ENCODE results near the gene CLDND2.

GRCh38 chr19:51399231-51399630, 30.4 kb upstream of the CLDND2 start:
- no peak for TF ChIP-seq POLR2A (IDR thresholded peaks at IDR 0.05)
- TF ChIP-seq, protein P1, sequence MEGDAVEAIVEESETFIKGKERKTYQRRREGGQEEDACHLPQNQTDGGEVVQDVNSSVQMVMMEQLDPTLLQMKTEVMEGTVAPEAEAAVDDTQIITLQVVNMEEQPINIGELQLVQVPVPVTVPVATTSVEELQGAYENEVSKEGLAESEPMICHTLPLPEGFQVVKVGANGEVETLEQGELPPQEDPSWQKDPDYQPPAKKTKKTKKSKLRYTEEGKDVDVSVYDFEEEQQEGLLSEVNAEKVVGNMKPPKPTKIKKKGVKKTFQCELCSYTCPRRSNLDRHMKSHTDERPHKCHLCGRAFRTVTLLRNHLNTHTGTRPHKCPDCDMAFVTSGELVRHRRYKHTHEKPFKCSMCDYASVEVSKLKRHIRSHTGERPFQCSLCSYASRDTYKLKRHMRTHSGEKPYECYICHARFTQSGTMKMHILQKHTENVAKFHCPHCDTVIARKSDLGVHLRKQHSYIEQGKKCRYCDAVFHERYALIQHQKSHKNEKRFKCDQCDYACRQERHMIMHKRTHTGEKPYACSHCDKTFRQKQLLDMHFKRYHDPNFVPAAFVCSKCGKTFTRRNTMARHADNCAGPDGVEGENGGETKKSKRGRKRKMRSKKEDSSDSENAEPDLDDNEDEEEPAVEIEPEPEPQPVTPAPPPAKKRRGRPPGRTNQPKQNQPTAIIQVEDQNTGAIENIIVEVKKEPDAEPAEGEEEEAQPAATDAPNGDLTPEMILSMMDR (IDR thresholded peaks at IDR 0.05): no peak

Data from esophagus squamous epithelium (tissue), 4 donors.